Fibroblast of skin of abdomen (primary cell): ENCODE data around the gene GFOD1.

ENCODE experiments used
- DNase-seq: peaks from one replicate; pipeline ENCODE4 v3.0.0-alpha.2; 2013

Gene GFOD1

DNA sequence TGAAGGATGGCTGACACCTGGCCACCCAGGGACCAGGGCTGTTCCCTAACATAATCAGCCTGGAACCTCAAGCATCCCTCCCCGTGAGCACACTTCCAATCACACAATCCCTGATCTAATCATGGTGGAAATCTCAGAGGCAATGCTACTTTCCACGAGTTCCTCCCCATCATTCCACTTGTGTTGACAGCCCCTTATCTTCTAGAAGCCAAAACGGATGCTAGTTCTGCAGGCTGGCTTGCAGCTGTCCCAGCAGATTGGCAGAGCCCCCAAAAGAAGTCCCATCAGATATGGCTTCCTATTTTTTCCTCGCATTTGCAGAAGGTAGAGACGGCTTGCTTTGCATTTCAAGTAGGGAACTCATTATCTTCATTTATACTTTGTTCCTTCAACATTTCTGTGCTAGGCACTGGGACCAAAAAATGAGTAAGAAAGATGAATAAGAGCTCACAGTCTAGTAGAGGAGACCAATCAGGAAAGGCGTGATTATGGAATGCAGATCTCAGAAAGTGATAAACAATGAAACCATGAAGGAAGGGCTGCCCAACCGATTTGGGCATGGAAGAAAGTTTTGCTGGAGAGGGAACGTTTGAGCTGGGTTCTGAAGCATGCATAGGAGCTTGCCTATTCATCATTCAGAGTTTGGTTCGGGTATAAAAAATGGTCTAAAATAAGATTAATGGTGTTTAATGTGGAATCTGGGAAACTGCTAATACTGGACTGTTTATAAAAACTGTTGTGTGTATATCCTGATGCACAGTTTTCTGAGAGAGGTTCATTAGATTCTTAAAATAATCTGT lies 114.5 kb downstream of the GFOD1 start:
- DNase-seq: no peak

GRCh38 chr6:13372076-13372475 lies 115.3 kb downstream of the GFOD1 start:
- no peak for DNase-seq

DNA sequence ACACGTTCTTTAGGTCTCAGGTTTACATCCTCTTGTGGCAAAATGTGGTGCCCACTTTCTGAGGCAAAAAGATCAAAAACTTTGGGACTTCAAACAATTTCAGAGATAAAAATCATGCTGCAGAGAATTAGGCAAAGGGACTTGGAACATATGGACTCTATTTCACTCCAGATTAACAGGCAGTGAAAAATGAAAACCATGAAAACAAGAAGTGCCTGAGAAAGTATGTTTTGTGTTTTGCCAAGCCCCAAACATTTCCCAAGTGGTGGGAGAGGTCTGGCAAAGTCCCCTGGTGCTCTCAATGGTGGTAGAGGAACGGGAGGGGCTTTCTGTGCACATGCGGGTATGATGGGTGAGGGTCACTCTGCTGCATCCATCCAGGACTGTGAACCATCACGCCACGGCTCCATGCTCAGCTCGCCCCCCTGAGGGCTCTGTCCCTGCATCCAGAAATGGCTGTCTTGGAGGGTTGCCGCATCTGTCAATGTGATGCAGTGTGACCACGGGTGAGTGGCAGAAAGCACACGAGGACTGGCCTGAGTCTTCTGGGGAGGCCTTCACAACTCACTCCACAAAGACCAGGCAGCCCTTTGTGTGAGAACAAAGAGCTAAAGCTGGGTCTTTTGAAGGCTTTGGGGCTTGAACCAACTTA lies 115.9 kb downstream of the GFOD1 start:
- no peak for DNase-seq

DNA sequence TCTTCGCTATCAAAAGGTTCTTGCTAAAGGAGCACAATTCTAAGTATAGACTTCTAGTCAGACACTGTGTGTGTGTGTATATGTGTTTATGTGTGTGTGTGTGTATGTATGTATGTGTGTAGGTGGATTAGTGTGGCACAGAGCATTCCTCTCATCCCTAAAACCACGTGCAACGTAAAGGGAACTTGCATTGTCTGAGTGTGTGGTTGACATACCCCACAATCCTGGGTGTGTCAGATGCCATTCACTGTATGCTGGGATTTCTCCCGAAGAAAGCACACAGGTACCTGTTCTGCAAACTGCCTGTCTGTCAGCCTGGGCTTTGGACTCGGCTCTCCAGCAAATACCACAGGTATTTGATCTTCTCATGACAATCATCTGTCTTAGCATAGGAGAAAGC lies 116.8 kb downstream of the GFOD1 start:
- DNase-seq: no peak

- DNase-seq: no peak
Observed at GRCh38 chr6:13369591-13369990, 117.8 kb downstream of the GFOD1 start.

- DNase-seq: peak; percentile 38
Observed at GRCh38 chr6:13368731-13369115, 118.7 kb downstream of the GFOD1 start.

GRCh38 chr6:13368079-13368730 lies 119.2 kb downstream of the GFOD1 start:
- DNase-seq: no peak

GRCh38 chr6:13367396-13367795 lies 120.0 kb downstream of the GFOD1 start:
- no peak for DNase-seq

GRCh38 chr6:13365320-13365719 lies 122.1 kb downstream of the GFOD1 start:
- DNase-seq: no peak

DNA sequence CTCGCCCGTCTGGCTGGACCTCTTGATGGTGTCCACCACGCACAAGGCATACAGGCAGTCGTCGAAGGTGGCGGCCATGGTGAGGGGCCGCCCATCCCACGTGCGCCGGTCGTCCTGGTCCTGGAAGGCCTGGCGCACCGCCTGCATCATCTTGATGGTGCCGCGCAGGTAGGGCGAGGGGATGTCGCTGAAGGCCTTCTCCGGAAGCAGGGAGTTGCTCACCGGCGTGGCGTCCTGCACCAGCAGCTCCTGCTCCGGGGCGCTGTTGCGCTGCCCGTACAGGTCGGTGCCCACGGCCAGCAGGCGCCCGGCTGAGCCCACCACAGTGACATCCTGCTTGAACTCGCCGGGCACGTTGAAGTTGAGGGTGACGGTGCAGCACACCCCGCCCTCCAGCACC lies 122.6 kb downstream of the GFOD1 start:
- DNase-seq: no peak

DNA sequence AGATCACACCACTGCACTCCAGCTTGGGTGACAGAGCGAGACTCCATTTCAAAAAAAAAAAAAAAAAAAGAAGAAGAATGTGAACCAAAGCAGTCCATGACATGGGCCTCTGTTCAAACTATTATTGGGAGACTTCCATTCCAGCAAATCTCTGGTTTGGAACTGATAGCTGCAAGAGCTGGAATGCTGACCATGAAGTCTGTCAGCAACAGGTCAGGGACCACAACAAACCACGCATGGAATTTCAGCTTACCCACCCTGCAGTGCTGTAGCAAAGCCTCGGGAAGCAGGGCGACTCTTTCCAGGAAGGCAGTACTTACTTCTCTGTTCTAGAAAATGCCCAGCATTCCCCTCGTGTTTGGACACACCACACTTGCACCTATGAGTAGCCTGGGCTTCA lies 125.0 kb downstream of the GFOD1 start:
- peak; percentile 57 for DNase-seq

DNA sequence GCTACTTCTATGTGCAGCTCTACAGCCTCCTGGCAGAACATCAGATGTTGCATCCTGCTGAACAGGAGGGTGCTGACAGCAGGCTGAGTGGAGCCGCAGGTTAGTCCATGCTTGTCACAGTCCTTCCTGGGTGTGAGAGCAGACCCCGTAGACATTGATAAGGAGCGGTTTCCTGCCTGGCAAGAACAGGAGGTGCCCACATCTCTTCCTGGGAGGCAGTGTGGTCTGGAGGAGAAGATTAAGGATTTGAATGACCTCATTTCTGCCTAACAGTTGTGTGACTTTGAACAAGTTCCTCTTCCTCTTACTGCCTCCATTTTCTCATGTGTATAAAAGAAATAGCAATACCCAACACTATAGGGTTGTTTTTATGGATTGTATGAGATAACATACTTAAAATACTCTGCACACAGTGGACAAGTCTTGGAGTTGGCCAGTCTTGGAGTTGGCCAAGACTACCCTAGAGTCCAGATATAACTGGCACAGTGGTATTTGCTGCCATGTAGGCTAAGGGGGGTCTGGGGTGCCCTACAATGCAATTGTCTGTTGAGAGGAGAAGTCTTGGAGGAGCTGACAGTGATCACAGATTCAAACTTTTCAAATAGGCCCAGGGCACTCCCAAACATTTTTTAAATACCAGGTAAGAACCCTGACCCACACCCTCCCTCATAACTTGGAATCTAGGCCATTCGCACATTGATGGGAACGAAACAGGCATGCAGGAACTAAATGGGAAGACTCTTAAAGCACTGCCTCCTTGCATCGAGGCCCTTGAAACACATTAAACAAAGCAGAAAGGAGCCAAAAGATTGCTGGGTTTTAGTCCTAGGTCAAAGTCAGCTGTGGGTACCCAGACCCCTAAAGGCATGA lies 126.5 kb downstream of the GFOD1 start:
- no peak for DNase-seq

- DNase-seq: no peak
Observed at GRCh38 chr6:13359287-13359686, 128.1 kb downstream of the GFOD1 start.

DNA sequence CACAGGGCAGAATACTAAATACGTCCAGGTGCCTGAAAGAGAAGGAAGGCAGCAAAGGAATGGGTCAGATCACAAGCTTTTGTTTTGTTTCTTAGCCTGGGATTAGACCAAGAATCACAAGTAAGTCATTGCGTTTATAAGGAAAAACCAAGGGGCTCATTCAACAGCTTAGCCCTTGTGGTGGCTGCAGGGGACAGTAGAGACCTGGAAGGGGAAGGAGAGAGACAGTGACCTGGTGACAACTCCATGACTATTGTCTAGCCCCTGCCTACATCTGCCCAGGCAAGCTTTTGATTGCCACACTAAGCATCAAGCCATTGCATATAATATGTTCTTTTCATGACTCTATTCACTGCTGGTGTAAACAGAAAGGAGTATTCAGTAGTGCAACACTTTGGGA lies 128.9 kb downstream of the GFOD1 start:
- no peak for DNase-seq

- DNase-seq: peak; percentile 40
Observed at GRCh38 chr6:13357551-13358075, 129.8 kb downstream of the GFOD1 start.

DNA sequence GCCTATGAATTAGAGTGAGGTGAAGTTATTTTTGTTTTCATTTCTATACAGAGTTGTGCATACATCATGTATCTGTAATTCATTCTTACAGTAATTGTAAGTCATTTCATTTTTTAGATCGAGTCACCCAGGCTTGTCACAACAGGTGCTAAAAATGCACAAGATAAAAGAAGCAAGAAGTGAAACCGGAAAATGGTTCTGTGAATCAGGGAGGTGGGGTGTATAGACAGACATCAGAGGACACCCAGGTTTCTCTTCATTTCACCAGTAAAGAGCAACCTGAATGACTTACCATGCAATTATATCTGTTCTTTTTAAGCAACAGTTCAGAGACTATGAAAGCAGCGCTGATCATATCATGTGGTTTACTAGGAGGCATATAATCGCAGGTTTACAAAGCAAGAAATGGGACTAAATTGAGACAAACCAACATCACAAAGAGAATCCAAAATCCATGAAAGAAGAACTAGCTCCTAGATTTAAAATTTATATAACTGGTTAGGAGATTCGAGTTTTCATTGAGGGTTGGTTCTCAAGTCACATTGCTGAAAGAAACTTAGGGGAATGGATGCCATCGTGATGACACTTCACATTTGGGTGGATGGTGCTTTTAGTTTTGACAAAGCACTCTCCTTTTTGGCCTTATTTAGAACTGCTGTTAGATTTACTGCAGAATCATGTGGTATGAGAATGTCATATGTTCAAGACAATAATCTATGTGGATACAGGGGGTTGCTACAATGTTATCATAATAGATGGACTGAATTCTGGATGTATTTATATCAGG lies 131.2 kb downstream of the GFOD1 start:
- DNase-seq: peak; percentile 28

- DNase-seq: peak; percentile 98
Observed at GRCh38 chr6:13355043-13355945, 132.1 kb downstream of the GFOD1 start.

DNA sequence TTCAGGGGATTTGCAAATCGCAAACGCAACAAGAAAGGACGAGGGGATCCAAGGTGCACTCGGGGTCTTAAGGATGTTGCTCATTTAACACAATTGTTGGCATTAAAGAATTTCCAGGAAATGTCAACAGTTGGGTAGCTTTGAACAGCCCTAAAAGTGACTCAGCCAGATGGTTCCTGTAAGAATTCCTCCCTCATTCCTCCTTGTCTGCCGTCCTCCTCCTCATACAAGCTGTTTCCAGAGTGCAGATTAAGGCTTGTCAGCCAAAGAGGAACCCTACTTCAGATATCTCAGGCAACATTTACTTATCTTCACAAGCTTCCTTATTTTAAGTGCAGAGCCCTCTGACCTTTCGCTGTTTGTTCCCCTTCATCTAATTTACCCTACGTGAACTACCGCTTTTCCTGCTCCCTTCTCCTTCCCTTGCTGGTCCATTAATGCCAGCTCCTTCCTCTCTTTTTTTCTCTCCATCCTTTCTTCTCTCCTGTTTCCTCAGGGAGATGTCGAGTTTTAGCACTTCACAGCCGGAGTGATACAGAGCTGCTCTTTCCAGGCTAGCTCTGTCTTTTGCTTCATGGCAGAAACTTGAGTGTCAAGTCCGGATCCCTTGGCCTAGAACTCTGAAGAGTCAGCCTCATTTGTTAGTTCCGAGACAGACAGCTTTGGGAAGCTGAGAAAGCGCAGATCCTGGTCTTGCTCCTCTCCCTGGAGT lies 132.9 kb downstream of the GFOD1 start:
- DNase-seq: peak; percentile 86

DNA sequence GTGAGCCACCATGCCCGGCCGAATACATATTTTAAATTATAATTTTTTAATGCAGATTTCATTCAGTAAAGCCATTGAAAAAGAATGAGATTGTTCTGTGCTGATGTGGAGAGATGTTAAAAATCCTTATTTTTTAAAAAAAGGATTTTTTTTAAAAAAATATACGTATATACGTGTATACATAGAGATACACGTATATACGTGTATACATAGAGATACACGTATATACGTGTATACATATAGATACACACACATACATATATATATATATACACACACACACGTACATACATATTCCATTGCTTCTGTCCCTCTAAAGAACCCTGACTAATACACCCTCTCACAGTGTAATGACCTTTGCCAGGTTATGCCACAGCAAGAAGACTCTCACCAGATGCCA lies 135.2 kb downstream of the GFOD1 start:
- DNase-seq: no peak

DNA sequence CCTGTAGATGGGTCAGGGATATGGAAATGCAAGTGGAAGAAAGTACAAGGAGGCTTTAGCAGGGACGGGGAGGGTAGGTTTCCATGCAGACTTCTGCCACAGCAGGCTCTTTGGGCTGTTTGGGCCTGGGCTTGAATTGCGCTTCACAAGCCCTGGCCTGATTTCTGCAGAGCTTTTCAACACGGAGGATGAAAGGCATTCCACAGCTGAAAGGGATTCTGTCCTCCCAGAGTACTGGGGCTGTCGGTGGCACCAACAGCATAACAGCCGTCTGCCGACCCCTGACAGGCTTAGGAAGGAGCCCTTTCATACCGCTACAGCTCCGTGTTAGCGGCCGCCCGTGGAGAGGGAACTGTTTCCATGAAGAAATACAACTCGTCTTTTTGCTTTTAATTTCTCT lies 136.1 kb downstream of the GFOD1 start:
- DNase-seq: no peak
